Measurements from ENCODE around the gene LTBP3. TPM values are rescaled to one million over a fixed set of nuclear protein-coding genes. Genes with fewer than 3 reads are reported as not detected.

The LTBP3 gene
- total RNA-seq, 1 experiment from 2014 or later = 92.1 TPM

DNA sequence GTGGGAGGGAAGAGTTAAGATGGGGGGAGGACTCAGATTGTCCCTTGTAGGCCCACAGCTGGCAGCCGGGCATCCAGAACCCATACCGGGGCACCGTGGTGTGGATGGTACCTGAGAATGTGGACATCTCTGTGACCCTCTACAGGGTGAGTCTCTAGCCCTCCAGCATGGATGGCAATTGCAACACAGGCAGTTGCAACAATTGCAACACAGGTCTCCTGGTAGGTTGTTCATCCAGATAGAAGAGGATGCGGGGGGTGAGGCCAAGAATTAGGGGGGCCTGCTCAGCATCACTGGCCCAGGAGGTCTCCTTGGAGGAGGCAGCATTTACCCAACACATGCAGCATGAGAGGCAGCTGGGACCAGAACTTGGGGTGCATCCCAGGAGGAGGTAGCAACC is 21.1 kb upstream of the LTBP3 start:
- Histone ChIP-seq H3K4me3 (ENCODE audit: low read depth, low read length, poor library complexity, severe bottlenecking) (no peak overlapping the region), H3K36me3 (ENCODE audit: insufficient read depth, low read length, poor library complexity, severe bottlenecking) (peaks cover 7% of the 10 kb centered on the region), H3K9me3 (ENCODE audit: low read depth, low read length, poor library complexity, severe bottlenecking) (no peaks in the 10 kb centered on the region), H3K27me3 (replicated peaks; ENCODE audit: insufficient read depth, low read depth, low read length, poor library complexity) (no peaks in the 10 kb centered on the region), H3K27ac (ENCODE audit: low read depth, low read length, poor library complexity, severe bottlenecking) (no peak overlapping the region), H3K4me1 (ENCODE audit: insufficient read depth, low read length, poor library complexity, severe bottlenecking) (peaks cover 23% of the 10 kb centered on the region)
- intact Hi-C loops (cut with micrococcal nuclease; ENCODE audit: unreplicated experiment) = no loop called here
- TF ChIP-seq EZH2 (IDR thresholded peaks at IDR 0.05; ENCODE audit: borderline replicate concordance, low read depth, low read length, poor library complexity, severe bottlenecking) (no peak), CTCF (conservative IDR thresholded peaks at IDR 0.05; ENCODE audit: low read depth, low read length) (no peak)
- no TSS peak for BruUV-seq (replicated peaks)
- DNase-seq (ENCODE audit: low spot score) = no peak
- POLR2A ChIA-PET (ENCODE audit: low non-redundant PET) = no interaction called here
- CTCF ChIA-PET = no interaction called here

DNA sequence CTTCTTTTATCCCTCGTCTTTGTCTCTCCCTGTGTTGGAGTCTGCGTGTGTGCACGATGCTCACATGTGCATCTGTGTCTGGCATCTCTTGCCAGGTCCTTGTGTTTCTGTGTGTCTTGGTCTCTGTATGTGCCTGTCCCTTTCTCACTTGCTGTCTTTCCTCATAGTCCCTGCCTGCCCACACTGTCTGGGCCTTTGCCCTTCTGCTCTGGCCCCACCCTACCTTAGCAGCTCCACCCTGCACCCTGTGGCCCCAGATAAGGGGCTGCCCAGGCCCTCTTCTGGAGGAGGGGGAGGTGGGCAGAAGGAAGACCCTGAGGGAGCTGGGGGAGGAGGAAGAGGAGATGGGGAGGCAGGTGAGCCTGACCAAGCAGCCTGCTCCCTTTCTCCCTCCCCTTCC is 20.5 kb upstream of the LTBP3 start:
- no peak for DNase-seq (ENCODE audit: low spot score)

DNA sequence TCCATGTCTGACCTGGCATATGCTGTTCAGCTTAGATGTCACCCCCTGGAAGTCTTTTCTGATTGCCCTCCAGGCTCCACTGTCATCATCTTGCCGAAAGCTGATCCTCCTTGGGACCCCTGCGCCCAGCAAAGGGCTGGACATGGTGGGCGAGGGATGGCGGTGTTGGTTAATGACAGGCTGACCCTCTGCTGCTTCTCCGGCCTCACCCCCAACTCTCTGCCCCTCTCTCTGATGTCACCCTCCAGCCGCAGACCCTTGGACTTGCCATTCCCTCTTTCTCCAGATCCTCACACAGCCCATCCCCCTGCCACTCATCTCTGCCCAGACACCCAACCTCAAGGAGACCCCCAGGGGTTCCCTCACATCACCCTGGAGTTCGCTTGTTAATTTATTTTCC is 20.0 kb upstream of the LTBP3 start:
- POLR2A ChIA-PET (ENCODE audit: low non-redundant PET) = no interaction called here
- no peaks in the 10 kb centered on the region for H3K9me3 ChIP-seq (ENCODE audit: low read depth, low read length, poor library complexity, severe bottlenecking)
- no peak for DNase-seq (ENCODE audit: low spot score)
- no peak for TF ChIP-seq EZH2 (IDR thresholded peaks at IDR 0.05; ENCODE audit: borderline replicate concordance, low read depth, low read length, poor library complexity, severe bottlenecking)
- TF ChIP-seq CTCF (conservative IDR thresholded peaks at IDR 0.05; ENCODE audit: low read depth, low read length) = no peak
- BruUV-seq (replicated peaks) = no TSS peak
- peaks cover 32% of the 10 kb centered on the region for H3K4me1 ChIP-seq (ENCODE audit: insufficient read depth, low read length, poor library complexity, severe bottlenecking)
- intact Hi-C loops (cut with micrococcal nuclease; ENCODE audit: unreplicated experiment) = no loop called here
- H3K36me3 ChIP-seq (ENCODE audit: insufficient read depth, low read length, poor library complexity, severe bottlenecking) = peaks cover 7% of the 10 kb centered on the region
- H3K27ac ChIP-seq (ENCODE audit: low read depth, low read length, poor library complexity, severe bottlenecking) = no peak overlapping the region
- H3K4me3 ChIP-seq (ENCODE audit: low read depth, low read length, poor library complexity, severe bottlenecking) = no peak overlapping the region
- no peaks in the 10 kb centered on the region for H3K27me3 ChIP-seq (replicated peaks; ENCODE audit: insufficient read depth, low read depth, low read length, poor library complexity)
- CTCF ChIA-PET = no interaction called here

More for the DNA sequence above, 20.5 kb upstream of the LTBP3 start:
- no peaks in the 10 kb centered on the region for H3K9me3 ChIP-seq (ENCODE audit: low read depth, low read length, poor library complexity, severe bottlenecking)
- no TSS peak for BruUV-seq (replicated peaks)
- ChIA-PET POLR2A (ENCODE audit: low non-redundant PET) (no interaction called here), CTCF (no interaction called here)
- no peak for TF ChIP-seq CTCF (conservative IDR thresholded peaks at IDR 0.05; ENCODE audit: low read depth, low read length)
- no peak for TF ChIP-seq EZH2 (IDR thresholded peaks at IDR 0.05; ENCODE audit: borderline replicate concordance, low read depth, low read length, poor library complexity, severe bottlenecking)
- H3K27ac ChIP-seq (ENCODE audit: low read depth, low read length, poor library complexity, severe bottlenecking) = no peak overlapping the region
- intact Hi-C loops (cut with micrococcal nuclease; ENCODE audit: unreplicated experiment) = no loop called here
- H3K4me1 ChIP-seq (ENCODE audit: insufficient read depth, low read length, poor library complexity, severe bottlenecking) = peaks cover 27% of the 10 kb centered on the region
- H3K36me3 ChIP-seq (ENCODE audit: insufficient read depth, low read length, poor library complexity, severe bottlenecking) = peaks cover 7% of the 10 kb centered on the region
- H3K27me3 ChIP-seq (replicated peaks; ENCODE audit: insufficient read depth, low read depth, low read length, poor library complexity) = no peaks in the 10 kb centered on the region
- H3K4me3 ChIP-seq (ENCODE audit: low read depth, low read length, poor library complexity, severe bottlenecking) = no peak overlapping the region
